SK-N-SH treated with all-trans-retinoic acid at 6 μM for 48 hours (cell line): ENCODE results near the gene ANAPC13.

ENCODE experiments used
- ATAC-seq: fragments of 200-7000 bp; cut with Tn5 transposase; 3 replicates; pipeline ENCODE4 v1.9.1; 2020; ENCODE audit warnings: mild to moderate bottlenecking, moderate library complexity
- ARNTL ChIP-seq: fragments of 450-650 bp; formaldehyde crosslinking; IDR thresholded peaks from 2 replicates; pipeline ENCODE4 v1.5.0; 2020; ENCODE audit warnings: low read depth, mild to moderate bottlenecking, moderate library complexity, borderline replicate concordance
- CREB5 ChIP-seq: fragments of 250-450 bp; sonication (Bioruptor Pico); IDR thresholded peaks from 2 replicates; pipeline ENCODE4 v1.5.1; 2020; ENCODE audit warnings: low read depth, mild to moderate bottlenecking, moderate library complexity
- CSDC2 ChIP-seq: fragments of 250-450 bp; sonication (Bioruptor Pico); IDR thresholded peaks from 2 replicates; pipeline ENCODE4 v1.5.0; 2020; ENCODE audit warnings: mild to moderate bottlenecking, moderate library complexity
- CSRNP3 ChIP-seq: fragments of 250-450 bp; sonication (Bioruptor Pico); IDR thresholded peaks from 2 replicates; pipeline ENCODE4 v1.5.1; 2021; ENCODE audit warnings: mild to moderate bottlenecking, moderate library complexity
- ESRRG ChIP-seq: fragments of 250-450 bp; sonication (Bioruptor Pico); IDR thresholded peaks from 2 replicates; pipeline ENCODE4 v1.6.1; 2021; ENCODE audit warnings: mild to moderate bottlenecking
- GLIS3 ChIP-seq: fragments of 250-450 bp; sonication (Bioruptor Pico); IDR thresholded peaks from 2 replicates; pipeline ENCODE4 v1.5.0; 2020; ENCODE audit warnings: mild to moderate bottlenecking, moderate library complexity
- ISL1 ChIP-seq: fragments of 250-450 bp; sonication (Bioruptor Pico); IDR thresholded peaks from 2 replicates; pipeline ENCODE4 v2.1.2; 2022; ENCODE audit warnings: mild to moderate bottlenecking, moderate library complexity
- OSR1 ChIP-seq: fragments of 250-450 bp; sonication (Bioruptor Pico); IDR thresholded peaks from 2 replicates; pipeline ENCODE4 v1.8.0; 2022; ENCODE audit warnings: moderate library complexity, mild to moderate bottlenecking, inconsistent platforms
- PATZ1 ChIP-seq: fragments of 250-450 bp; sonication (Bioruptor Pico); IDR thresholded peaks from 2 replicates; pipeline ENCODE4 v1.8.0; 2020; ENCODE audit warnings: mild to moderate bottlenecking, moderate library complexity, borderline replicate concordance
- POU6F1 ChIP-seq: fragments of 250-450 bp; sonication (Bioruptor Pico); IDR thresholded peaks from 2 replicates; pipeline ENCODE4 v1.8.0; 2021; ENCODE audit warnings: low read depth, mild to moderate bottlenecking, moderate library complexity, borderline replicate concordance
- PPARA ChIP-seq: fragments of 250-450 bp; sonication (Bioruptor Pico); IDR thresholded peaks from 2 replicates; pipeline ENCODE4 v1.5.0; 2020; ENCODE audit warnings: mild to moderate bottlenecking, borderline replicate concordance
- RARB ChIP-seq: fragments of 250-450 bp; sonication (Bioruptor Pico); IDR thresholded peaks from 2 replicates; pipeline ENCODE4 v1.8.0; 2021; ENCODE audit warnings: mild to moderate bottlenecking, moderate library complexity
- SNAI2 ChIP-seq: fragments of 250-450 bp; sonication (Bioruptor Pico); IDR thresholded peaks from 2 replicates; pipeline ENCODE4 v1.5.0; 2020; ENCODE audit warnings: mild to moderate bottlenecking, moderate library complexity
- TCF4 ChIP-seq: fragments of 250-450 bp; sonication (Bioruptor Pico); IDR thresholded peaks from 2 replicates; pipeline ENCODE4 v1.8.0; 2021; ENCODE audit warnings: mild to moderate bottlenecking, moderate library complexity, borderline replicate concordance
- ZC3H10 ChIP-seq: fragments of 250-450 bp; sonication (Bioruptor Pico); IDR thresholded peaks from 2 replicates; pipeline ENCODE4 v1.5.1; 2021; ENCODE audit warnings: mild to moderate bottlenecking, moderate library complexity
- ZFP3 ChIP-seq: fragments of 250-450 bp; sonication (Bioruptor Pico); IDR thresholded peaks from 2 replicates; pipeline ENCODE4 v1.5.0; 2020; ENCODE audit warnings: mild to moderate bottlenecking, moderate library complexity
- ZFP30 ChIP-seq: fragments of 450-650 bp; formaldehyde crosslinking; IDR thresholded peaks from 2 replicates; pipeline ENCODE4 v1.5.0; 2022; ENCODE audit warnings: mild to moderate bottlenecking, moderate library complexity
- ZNF565 ChIP-seq: fragments of 450-650 bp; formaldehyde crosslinking; conservative IDR thresholded peaks from 2 replicates; pipeline ENCODE4 v1.5.0; 2020; ENCODE audit warnings: low read depth, mild to moderate bottlenecking, moderate library complexity
- ZNF70 ChIP-seq: fragments of 450-650 bp; formaldehyde crosslinking; IDR thresholded peaks from 2 replicates; pipeline ENCODE4 v1.5.0; 2020; ENCODE audit warnings: mild to moderate bottlenecking, moderate library complexity
- ZNF8 ChIP-seq: fragments of 450-650 bp; formaldehyde crosslinking; IDR thresholded peaks from 2 replicates; pipeline ENCODE4 v1.5.0; 2020; ENCODE audit warnings: mild to moderate bottlenecking, moderate library complexity

Gene ANAPC13

GRCh38 chr3:134447351-134447750 lies 38.4 kb downstream of the ANAPC13 start:
- TF ChIP-seq ZC3H10 (CRISPR knock-in tag): no peak
- no peak for TF ChIP-seq TCF4 (CRISPR knock-in tag)
- no peak for TF ChIP-seq CSDC2 (CRISPR knock-in tag)
- TF ChIP-seq SNAI2: no peak
- no peak for TF ChIP-seq POU6F1
- no peak for TF ChIP-seq RARB (CRISPR knock-in tag)
- no peak for TF ChIP-seq ZNF70 (CRISPR knock-in tag)
- no peak for TF ChIP-seq CREB5
- TF ChIP-seq OSR1: no peak
- TF ChIP-seq ZNF565 (CRISPR knock-in tag): no peak
- no peak for TF ChIP-seq ZFP3 (CRISPR knock-in tag)
- TF ChIP-seq ESRRG (CRISPR knock-in tag): no peak
- TF ChIP-seq ZFP30 (CRISPR knock-in tag): no peak
- no peak for ATAC-seq

DNA sequence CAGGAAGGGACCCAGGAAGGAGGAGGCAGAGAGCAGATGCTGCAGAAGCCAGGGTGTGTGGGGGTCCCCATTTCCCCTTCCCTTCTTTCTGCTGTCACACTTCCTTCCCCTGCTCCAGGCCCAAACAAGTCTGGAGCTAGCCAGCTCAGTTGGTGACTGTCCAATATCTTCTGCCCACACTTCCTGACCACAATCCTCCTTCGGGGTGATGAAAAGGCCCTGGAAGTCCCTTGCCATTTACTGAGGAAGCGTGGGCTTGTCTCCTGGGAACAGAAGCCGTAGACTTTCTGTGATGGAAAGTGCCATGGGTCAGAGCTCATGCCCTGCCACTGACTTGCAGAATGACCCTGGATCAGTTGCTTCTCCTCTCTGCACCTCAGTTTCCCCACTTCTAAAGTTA lies 39.0 kb downstream of the ANAPC13 start:
- no peak for ATAC-seq
- TF ChIP-seq ZFP30 (CRISPR knock-in tag): no peak
- no peak for TF ChIP-seq GLIS3 (CRISPR knock-in tag)
- TF ChIP-seq ARNTL (CRISPR knock-in tag): no peak

DNA sequence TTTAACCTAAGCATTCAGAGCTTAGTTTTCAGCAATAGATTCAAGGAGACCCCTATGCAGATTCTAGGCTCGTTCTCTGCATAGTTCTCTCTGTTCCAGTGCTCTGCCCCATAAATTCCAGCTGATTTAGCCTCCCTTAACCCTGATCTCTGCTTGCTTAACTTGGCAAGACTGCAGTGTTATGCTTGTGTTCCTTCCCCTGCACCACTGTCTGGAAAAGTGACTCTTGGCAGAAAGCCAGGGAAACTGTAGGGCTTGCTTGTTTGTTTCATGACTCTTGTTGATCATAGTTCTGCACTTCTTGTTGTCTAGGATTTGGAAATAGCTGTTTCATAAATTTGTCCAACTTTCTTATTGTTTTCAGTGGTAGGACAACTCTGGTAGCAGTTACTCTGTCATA lies 40.1 kb downstream of the ANAPC13 start:
- ATAC-seq: no peak
- TF ChIP-seq POU6F1: no peak
- TF ChIP-seq ZNF8 (CRISPR knock-in tag): no peak
- TF ChIP-seq SNAI2: no peak
- no peak for TF ChIP-seq ARNTL (CRISPR knock-in tag)
- no peak for TF ChIP-seq RARB (CRISPR knock-in tag)
- TF ChIP-seq ZFP3 (CRISPR knock-in tag): no peak
- TF ChIP-seq ZC3H10 (CRISPR knock-in tag): no peak
- no peak for TF ChIP-seq CSRNP3
- no peak for TF ChIP-seq CREB5
- TF ChIP-seq TCF4 (CRISPR knock-in tag): no peak
- no peak for TF ChIP-seq OSR1
- no peak for TF ChIP-seq ZFP30 (CRISPR knock-in tag)
- TF ChIP-seq PPARA (CRISPR knock-in tag): no peak
- no peak for TF ChIP-seq PATZ1 (CRISPR knock-in tag)
- no peak for TF ChIP-seq ZNF565 (CRISPR knock-in tag)

GRCh38 chr3:134445095-134445494 lies 40.7 kb downstream of the ANAPC13 start:
- ATAC-seq: no peak
- TF ChIP-seq ZC3H10 (CRISPR knock-in tag) (no peak), PATZ1 (CRISPR knock-in tag) (no peak), CREB5 (no peak), SNAI2 (no peak), ISL1 (CRISPR knock-in tag) (no peak), ZNF565 (CRISPR knock-in tag) (no peak), ZNF70 (CRISPR knock-in tag) (no peak)
